Liver (tissue), 9 donors: ENCODE measurements around the gene AP3S1. TPM values are rescaled to one million over a fixed set of nuclear protein-coding genes. Genes with fewer than 3 reads are reported as not detected.

Experiments used
- DNase-seq: peaks from one replicate; pipeline ENCODE4 v3.0.0-alpha.2; 2017; ENCODE audit warnings: low spot score
- H3K27ac ChIP-seq, 2 donors: one replicate each; pipeline ENCODE4 v1.7.0; 2013; ENCODE audit warnings: inconsistent platforms in 2 of 2, low read length in 2 of 2, control low read depth in 1 of 2, low read depth in 1 of 2, mild to moderate bottlenecking in 1 of 2
- H3K27me3 ChIP-seq, 4 donors: one replicate each; pipeline versions ENCODE4 v1.6.1 to v1.7.0; 2013; ENCODE audit warnings: low read length in 3 of 4, inconsistent platforms in 1 of 4, mild to moderate bottlenecking in 1 of 4, moderate library complexity in 1 of 4; ENCODE audit not compliant: control insufficient read depth in 4 of 4, insufficient read depth in 4 of 4
- H3K36me3 ChIP-seq, 4 donors: one replicate each; pipeline versions ENCODE4 v1.6.1 to v1.7.0; 2013; ENCODE audit warnings: low read length in 3 of 4, mild to moderate bottlenecking in 3 of 4, low read depth in 1 of 4, moderate library complexity in 1 of 4; ENCODE audit not compliant: control insufficient read depth in 4 of 4, insufficient read depth in 3 of 4
- H3K4me1 ChIP-seq, 4 donors: one replicate each; pipeline versions ENCODE4 v1.6.1 to v1.7.0; 2013; ENCODE audit warnings: low read length in 3 of 4, mild to moderate bottlenecking in 3 of 4, moderate library complexity in 1 of 4; ENCODE audit not compliant: control insufficient read depth in 4 of 4, insufficient read depth in 4 of 4
- H3K4me3 ChIP-seq, 3 donors: one replicate each; pipeline versions ENCODE4 v1.6.1 to v1.7.0; 2013; ENCODE audit warnings: low read length in 3 of 3, control low read depth in 1 of 3, low read depth in 1 of 3, mild to moderate bottlenecking in 1 of 3
- H3K9ac ChIP-seq, 2 donors: one replicate each; pipeline ENCODE4 v1.7.0; 2013; ENCODE audit warnings: low read length in 2 of 2, mild to moderate bottlenecking in 2 of 2, moderate library complexity in 2 of 2, control low read depth in 1 of 2, low read depth in 1 of 2
- H3K9me3 ChIP-seq, 4 donors: one replicate each; pipeline versions ENCODE4 v1.6.1 to v1.7.0; 2013; ENCODE audit warnings: low read length in 3 of 4; ENCODE audit not compliant: control insufficient read depth in 4 of 4
- ATF3 ChIP-seq: IDR thresholded peaks from 2 replicates; pipeline ENCODE4 v1.6.1; 2016; ENCODE audit warnings: antibody characterized with exemption
- EGR1 ChIP-seq, 2 donors: IDR thresholded peaks; 2 replicates each; pipeline ENCODE4 v1.6.1; 2016 to 2018; ENCODE audit warnings: antibody characterized with exemption in 2 of 2, low read depth in 2 of 2
- FOXA1 ChIP-seq: IDR thresholded peaks from 2 replicates; pipeline ENCODE4 v1.6.1; 2016; ENCODE audit warnings: antibody characterized with exemption
- FOXA2 ChIP-seq: IDR thresholded peaks from 2 replicates; pipeline ENCODE4 v1.6.1; 2016; ENCODE audit warnings: antibody characterized with exemption
- GABPA ChIP-seq, 2 donors: IDR thresholded peaks in 1 of 2; conservative IDR thresholded peaks in 1 of 2; 2 replicates each; pipeline ENCODE4 v1.6.1; 2016; ENCODE audit warnings: antibody characterized with exemption in 2 of 2, mild to moderate bottlenecking in 1 of 2, moderate library complexity in 1 of 2
- HNF4A ChIP-seq, 2 donors: conservative IDR thresholded peaks; 2 replicates each; pipeline ENCODE4 v1.6.1; 2016; ENCODE audit warnings: antibody characterized with exemption in 2 of 2, mild to moderate bottlenecking in 2 of 2
- HNF4G ChIP-seq: IDR thresholded peaks from 2 replicates; pipeline ENCODE4 v1.6.1; 2016; ENCODE audit warnings: antibody characterized with exemption
- NR2F2 ChIP-seq: IDR thresholded peaks from 2 replicates; pipeline ENCODE4 v1.6.1; 2016; ENCODE audit warnings: antibody characterized with exemption
- RAD21 ChIP-seq, 2 donors: IDR thresholded peaks; 2 replicates each; pipeline ENCODE4 v1.6.1; 2016; ENCODE audit warnings: antibody characterized with exemption in 2 of 2, mild to moderate bottlenecking in 2 of 2
- RXRA ChIP-seq, 2 donors: IDR thresholded peaks; 2 replicates each; pipeline ENCODE4 v1.6.1; 2017 to 2018; ENCODE audit warnings: antibody characterized with exemption in 2 of 2, mild to moderate bottlenecking in 1 of 2
- SP1 ChIP-seq: IDR thresholded peaks from 2 replicates; pipeline ENCODE4 v1.6.1; 2018; ENCODE audit warnings: antibody characterized with exemption, mild to moderate bottlenecking
- TAF1 ChIP-seq: conservative IDR thresholded peaks from 2 replicates; pipeline ENCODE4 v1.6.1; 2016; ENCODE audit warnings: antibody characterized with exemption, mild to moderate bottlenecking
- YY1 ChIP-seq: IDR thresholded peaks from 2 replicates; pipeline ENCODE4 v1.6.1; 2016; ENCODE audit warnings: antibody characterized with exemption, mild to moderate bottlenecking
- ZBTB33 ChIP-seq: IDR thresholded peaks from 2 replicates; pipeline ENCODE4 v1.6.1; 2016; ENCODE audit warnings: antibody characterized with exemption
- WGBS: extraction: QIAGEN DNeasy Blood & Tissue Kit; methylation state at CpG from one replicate; pipeline ENCODE4 v1.1.7; 2013; 5-methylcytosine and 5-hydroxymethylcytosine counted together
- polyA plus RNA-seq, 2 donors: library from polyadenylated mRNA; stranded (reverse) in 1 of 2; unstranded in 1 of 2; fragments of 200-250 nt in 1 of 2; fragments of >200 nt in 1 of 2; fragmentation: Nextera tagmentation in 1 of 2; extraction: Ambion mirVana in 1 of 2; gene quantifications; one replicate each; pipeline versions ENCODE4 v1.2.1 to v1.2.3, GENCODE V29; 2013 to 2015
- total RNA-seq, 2 donors: library from RNA; depleted of rRNA; stranded (reverse); fragments of >200 nt; gene quantifications; one replicate each; pipeline ENCODE4 v1.2.3, GENCODE V29; 2014
- TF ChIP-seq, protein P1 (sequence below): fragments of 150-350 bp; IDR thresholded peaks from 2 replicates; pipeline ENCODE4 v1.5.1; 2017; ENCODE audit warnings: improper control_type of control experiment, low read depth, low read length; ENCODE audit not compliant: missing input control
- TF ChIP-seq, protein P2 (sequence below): IDR thresholded peaks from 2 replicates; pipeline ENCODE4 v1.6.1; 2016; ENCODE audit warnings: antibody characterized with exemption
- TF ChIP-seq, protein P3 (sequence below): IDR thresholded peaks from 2 replicates; pipeline ENCODE4 v1.6.1; 2016; ENCODE audit warnings: antibody characterized with exemption, mild to moderate bottlenecking
- donor health status: healthy.
- donor health status: healthy.
- donor health status: healthy.
- donor health status: healthy.
- donor health status: healthy.

Gene AP3S1
- total and polyA plus RNA-seq, 4 donors: 32.7 to 52.7 (median 40.9) TPM

DNA sequence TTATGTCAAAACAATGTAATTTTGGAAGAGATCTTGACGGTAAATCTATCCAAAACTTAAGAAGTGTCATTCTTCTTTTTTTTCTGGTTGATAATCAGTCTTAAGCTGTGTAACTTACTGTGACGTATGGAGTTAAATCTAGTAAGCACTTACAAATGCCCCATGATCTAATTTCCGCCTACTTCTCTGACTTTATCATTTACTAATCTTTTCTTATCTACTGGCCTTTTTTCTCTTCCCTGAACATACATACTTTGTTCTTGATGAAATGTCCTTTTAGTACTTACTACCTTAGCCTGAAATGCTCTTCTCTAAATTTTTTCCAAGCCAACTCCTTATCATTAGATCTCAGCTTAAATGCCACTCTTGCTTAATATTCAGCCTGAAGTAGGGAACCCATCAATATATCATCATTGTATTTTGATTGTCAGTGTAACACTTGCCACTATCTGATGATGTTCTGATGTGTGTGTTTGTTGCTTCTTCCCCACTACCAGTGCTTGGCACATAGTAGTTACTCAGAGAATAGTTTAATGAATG lies 27.6 kb downstream of the AP3S1 start (continued):
- TF ChIP-seq, protein P1, sequence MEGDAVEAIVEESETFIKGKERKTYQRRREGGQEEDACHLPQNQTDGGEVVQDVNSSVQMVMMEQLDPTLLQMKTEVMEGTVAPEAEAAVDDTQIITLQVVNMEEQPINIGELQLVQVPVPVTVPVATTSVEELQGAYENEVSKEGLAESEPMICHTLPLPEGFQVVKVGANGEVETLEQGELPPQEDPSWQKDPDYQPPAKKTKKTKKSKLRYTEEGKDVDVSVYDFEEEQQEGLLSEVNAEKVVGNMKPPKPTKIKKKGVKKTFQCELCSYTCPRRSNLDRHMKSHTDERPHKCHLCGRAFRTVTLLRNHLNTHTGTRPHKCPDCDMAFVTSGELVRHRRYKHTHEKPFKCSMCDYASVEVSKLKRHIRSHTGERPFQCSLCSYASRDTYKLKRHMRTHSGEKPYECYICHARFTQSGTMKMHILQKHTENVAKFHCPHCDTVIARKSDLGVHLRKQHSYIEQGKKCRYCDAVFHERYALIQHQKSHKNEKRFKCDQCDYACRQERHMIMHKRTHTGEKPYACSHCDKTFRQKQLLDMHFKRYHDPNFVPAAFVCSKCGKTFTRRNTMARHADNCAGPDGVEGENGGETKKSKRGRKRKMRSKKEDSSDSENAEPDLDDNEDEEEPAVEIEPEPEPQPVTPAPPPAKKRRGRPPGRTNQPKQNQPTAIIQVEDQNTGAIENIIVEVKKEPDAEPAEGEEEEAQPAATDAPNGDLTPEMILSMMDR: no peak
- TF ChIP-seq, protein P2, sequence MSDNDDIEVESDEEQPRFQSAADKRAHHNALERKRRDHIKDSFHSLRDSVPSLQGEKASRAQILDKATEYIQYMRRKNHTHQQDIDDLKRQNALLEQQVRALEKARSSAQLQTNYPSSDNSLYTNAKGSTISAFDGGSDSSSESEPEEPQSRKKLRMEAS: no peak
- TF ChIP-seq EGR1 (IDR thresholded peaks at IDR 0.05; ENCODE audit: low read depth in 2 of 2) (no peak), ATF3 (no peak), RXRA (IDR thresholded peaks at IDR 0.05) (no peak), YY1 (no peak), FOXA2 (no peak), HNF4A (conservative IDR thresholded peaks at IDR 0.05) (no peak)

- Histone ChIP-seq H3K9ac (no peak overlapping the region), H3K4me1 (no peaks in the 10 kb centered on the region), H3K36me3 (peaks cover 0 to 10% (median 5%) of the 10 kb centered on the region in 4 donors), H3K27me3 (no peaks in the 10 kb centered on the region), H3K4me3 (no peak overlapping the region), H3K9me3 (no peaks in the 10 kb centered on the region), H3K27ac (no peak overlapping the region)
- WGBS: 97% methylated on average over 2 of the region's 2 CpGs
- TF ChIP-seq YY1 (no peak), ZBTB33 (no peak), SP1 (no peak), RAD21 (IDR thresholded peaks at IDR 0.05) (no peak), GABPA (IDR thresholded peaks at IDR 0.05 in 1 of 2, conservative IDR thresholded peaks at IDR 0.05 in 1 of 2) (no peak), HNF4G (no peak), HNF4A (conservative IDR thresholded peaks at IDR 0.05) (no peak), FOXA1 (no peak), NR2F2 (no peak), RXRA (IDR thresholded peaks at IDR 0.05) (no peak), TAF1 (no peak)
- TF ChIP-seq, protein P1: no peak
- TF ChIP-seq, protein P2: no peak
- TF ChIP-seq, protein P3, sequence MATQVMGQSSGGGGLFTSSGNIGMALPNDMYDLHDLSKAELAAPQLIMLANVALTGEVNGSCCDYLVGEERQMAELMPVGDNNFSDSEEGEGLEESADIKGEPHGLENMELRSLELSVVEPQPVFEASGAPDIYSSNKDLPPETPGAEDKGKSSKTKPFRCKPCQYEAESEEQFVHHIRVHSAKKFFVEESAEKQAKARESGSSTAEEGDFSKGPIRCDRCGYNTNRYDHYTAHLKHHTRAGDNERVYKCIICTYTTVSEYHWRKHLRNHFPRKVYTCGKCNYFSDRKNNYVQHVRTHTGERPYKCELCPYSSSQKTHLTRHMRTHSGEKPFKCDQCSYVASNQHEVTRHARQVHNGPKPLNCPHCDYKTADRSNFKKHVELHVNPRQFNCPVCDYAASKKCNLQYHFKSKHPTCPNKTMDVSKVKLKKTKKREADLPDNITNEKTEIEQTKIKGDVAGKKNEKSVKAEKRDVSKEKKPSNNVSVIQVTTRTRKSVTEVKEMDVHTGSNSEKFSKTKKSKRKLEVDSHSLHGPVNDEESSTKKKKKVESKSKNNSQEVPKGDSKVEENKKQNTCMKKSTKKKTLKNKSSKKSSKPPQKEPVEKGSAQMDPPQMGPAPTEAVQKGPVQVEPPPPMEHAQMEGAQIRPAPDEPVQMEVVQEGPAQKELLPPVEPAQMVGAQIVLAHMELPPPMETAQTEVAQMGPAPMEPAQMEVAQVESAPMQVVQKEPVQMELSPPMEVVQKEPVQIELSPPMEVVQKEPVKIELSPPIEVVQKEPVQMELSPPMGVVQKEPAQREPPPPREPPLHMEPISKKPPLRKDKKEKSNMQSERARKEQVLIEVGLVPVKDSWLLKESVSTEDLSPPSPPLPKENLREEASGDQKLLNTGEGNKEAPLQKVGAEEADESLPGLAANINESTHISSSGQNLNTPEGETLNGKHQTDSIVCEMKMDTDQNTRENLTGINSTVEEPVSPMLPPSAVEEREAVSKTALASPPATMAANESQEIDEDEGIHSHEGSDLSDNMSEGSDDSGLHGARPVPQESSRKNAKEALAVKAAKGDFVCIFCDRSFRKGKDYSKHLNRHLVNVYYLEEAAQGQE: no peak
- no peak for DNase-seq
These were observed 30.7 kb downstream of the AP3S1 start for GRCh38 chr5:115872447-115872846.
